ENCODE results near the gene CLECL1. TPM values are rescaled to one million over a fixed set of nuclear protein-coding genes. Genes with fewer than 3 reads are reported as not detected.

The CLECL1 gene
- total and polyA plus RNA-seq, 8 donors: 0.31 to 0.43 TPM; not detected in 6

DNA sequence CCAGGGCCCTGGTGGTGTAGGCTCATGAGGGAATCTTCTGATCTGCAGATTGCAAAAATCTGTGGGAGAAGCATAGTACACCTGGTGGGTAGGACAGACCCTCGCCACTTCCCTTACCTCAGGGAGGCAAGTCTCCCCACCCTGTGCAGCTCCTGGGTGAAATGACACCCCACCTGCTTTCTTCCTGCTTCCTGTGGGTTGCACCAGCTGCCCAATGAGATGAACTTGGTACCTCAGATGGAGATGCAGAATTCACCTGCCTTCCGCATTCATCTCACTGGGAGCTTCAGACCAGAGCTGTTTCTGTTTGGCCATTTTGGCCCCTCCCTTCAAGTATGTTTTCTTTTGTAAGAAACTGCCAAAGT is 58.7 kb downstream of the CLECL1 start:
- Histone ChIP-seq H3K4me3 (no peak overlapping the region), H3K9me3 (no peaks in the 10 kb centered on the region), H3K36me3 (no peaks in the 10 kb centered on the region), H3K27ac (no peak overlapping the region), H3K27me3 (no peaks in the 10 kb centered on the region), H3K4me1 (no peaks in the 10 kb centered on the region)
- DNase-seq (no peak), FAIRE-seq (no peak), ATAC-seq (no peak)
- intact Hi-C loops (cut with DNase I): no loop called here
- no peak for TF ChIP-seq CTCF (IDR thresholded peaks at IDR 0.05)
- WGBS, 2 donors: 95 to 98% methylated on average over 2 of the region's 2 CpGs

DNA sequence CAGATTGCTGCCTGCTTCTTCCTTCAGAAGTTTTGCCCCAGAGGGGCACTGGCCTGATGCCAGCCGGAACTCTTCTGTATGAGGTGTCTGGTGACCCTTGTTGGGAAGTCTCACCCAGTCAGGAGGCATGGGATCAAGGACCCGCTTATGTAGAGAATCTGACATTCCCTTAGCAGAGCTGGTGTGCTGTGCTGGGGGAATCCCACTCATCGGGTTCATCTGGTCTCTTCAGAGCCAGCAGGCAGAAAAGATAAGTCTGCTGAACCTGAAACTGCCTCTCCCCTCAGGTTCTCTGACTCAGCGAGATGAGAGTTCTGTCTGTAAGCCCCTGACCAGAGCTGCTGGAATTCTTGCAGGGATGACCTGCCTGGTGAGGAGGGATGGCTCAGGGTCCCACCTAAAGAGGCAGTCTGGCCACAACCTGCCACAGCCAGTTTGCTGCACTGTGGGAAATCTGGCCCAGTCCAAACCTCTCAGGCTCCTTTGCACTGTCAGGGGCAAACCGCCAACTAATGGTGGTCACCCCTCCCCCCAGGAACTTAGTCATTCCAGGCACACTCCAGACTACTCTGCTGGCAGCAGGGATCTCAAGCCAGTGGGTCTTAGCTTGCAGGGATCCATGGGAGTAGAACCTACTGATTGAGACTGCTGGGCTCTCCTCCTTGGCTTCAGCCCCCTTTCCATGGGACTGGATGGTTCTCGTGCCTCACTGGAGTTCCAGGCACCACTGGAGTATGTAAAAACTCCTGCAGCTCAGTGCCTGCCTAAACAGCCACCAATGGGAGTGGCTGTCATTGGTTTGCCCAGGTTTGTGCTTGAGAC is 59.3 kb downstream of the CLECL1 start:
- intact Hi-C loops (cut with DNase I): no loop called here
- H3K9me3 ChIP-seq: no peaks in the 10 kb centered on the region
- ATAC-seq (peak in 3 of 4 donors; percentile 21 to 77 (median 72)), DNase-seq (peak in 2 of 6 donors; percentile 22 to 23), FAIRE-seq (no peak)
- no peak overlapping the region for H3K4me3 ChIP-seq
- no peaks in the 10 kb centered on the region for H3K36me3 ChIP-seq
- 71 to 77% methylated on average over 6 of the region's 6 CpGs for WGBS, 2 donors
- no peak overlapping the region for H3K27ac ChIP-seq
- H3K4me1 ChIP-seq: no peaks in the 10 kb centered on the region
- TF ChIP-seq CTCF (IDR thresholded peaks at IDR 0.05): no peak
- no peaks in the 10 kb centered on the region for H3K27me3 ChIP-seq

Other genes with a start within 250 kb of the CLECL1 start
- under 1 TPM; 0.12 to 1.00 (median 0.20) TPM for gene KLRB1, start 125.2 kb downstream of the CLECL1 start, total RNA-seq
- gene KLRB1, start 125.2 kb downstream of the CLECL1 start, polyA plus RNA-seq: under 1 TPM in 1 of 2 donors, not detected in 1; 0.16 TPM
- gene CLEC2D, start 63.4 kb downstream of the CLECL1 start, total RNA-seq: 1 to 10 TPM; 1.1 to 5.7 (median 2.1) TPM
- gene CLEC2D, start 63.4 kb downstream of the CLECL1 start, polyA plus RNA-seq: 1 to 10 TPM; 2.8 to 3.6 TPM
- 1 to 10 TPM in 2 of 6 donors, under 1 TPM in 4; 0.12 to 1.9 (median 0.76) TPM for gene CD69, start 27.8 kb upstream of the CLECL1 start, total RNA-seq
- under 1 TPM; 0.23 to 0.31 TPM for gene CD69, start 27.8 kb upstream of the CLECL1 start, polyA plus RNA-seq
- gene KLRF1, start 94.4 kb upstream of the CLECL1 start, total RNA-seq: under 1 TPM in 5 of 6 donors, not detected in 1; 0.28 to 0.76 (median 0.35) TPM
- gene KLRF1, start 94.4 kb upstream of the CLECL1 start, polyA plus RNA-seq: 1 to 10 TPM in 1 of 2 donors, under 1 TPM in 1; 0.84 to 2.1 TPM
- 1 to 10 TPM in 5 of 6 donors, under 1 TPM in 1; 0.65 to 6.3 (median 1.3) TPM for gene CLEC2B, start 136.3 kb upstream of the CLECL1 start, total RNA-seq
- gene CLEC2B, start 136.3 kb upstream of the CLECL1 start, polyA plus RNA-seq: 1 to 10 TPM; 1.7 to 2.4 TPM
- not detected for gene KLRF2, start 148.4 kb upstream of the CLECL1 start, total RNA-seq
- not detected for gene KLRF2, start 148.4 kb upstream of the CLECL1 start, polyA plus RNA-seq
- gene CLEC2A, start 199.3 kb upstream of the CLECL1 start, total RNA-seq: not detected
- gene CLEC2A, start 199.3 kb upstream of the CLECL1 start, polyA plus RNA-seq: not detected
- gene CLEC12A, start 238.3 kb upstream of the CLECL1 start, total RNA-seq: 1 to 10 TPM in 2 of 6 donors, under 1 TPM in 3, not detected in 1; 0.19 to 3.4 (median 0.93) TPM
- under 1 TPM; 0.19 to 0.77 TPM for gene CLEC12A, start 238.3 kb upstream of the CLECL1 start, polyA plus RNA-seq